CD4-positive, alpha-beta T cell treated with Interleukin-2 at 100 ng/mL for 4 hours (primary cell): ENCODE data around the gene POLR3E.
"Not testable (repeated sequence)": the region's sequence is repeated elsewhere in the genome, so short reads cannot be mapped to it uniquely, and the experiment has no call there.

ENCODE experiments used
- DNase-seq: peaks from one replicate; pipeline ENCODE4 v3.0.0-alpha.2; 2020; ENCODE audit warnings: low spot score

Gene POLR3E

DNA sequence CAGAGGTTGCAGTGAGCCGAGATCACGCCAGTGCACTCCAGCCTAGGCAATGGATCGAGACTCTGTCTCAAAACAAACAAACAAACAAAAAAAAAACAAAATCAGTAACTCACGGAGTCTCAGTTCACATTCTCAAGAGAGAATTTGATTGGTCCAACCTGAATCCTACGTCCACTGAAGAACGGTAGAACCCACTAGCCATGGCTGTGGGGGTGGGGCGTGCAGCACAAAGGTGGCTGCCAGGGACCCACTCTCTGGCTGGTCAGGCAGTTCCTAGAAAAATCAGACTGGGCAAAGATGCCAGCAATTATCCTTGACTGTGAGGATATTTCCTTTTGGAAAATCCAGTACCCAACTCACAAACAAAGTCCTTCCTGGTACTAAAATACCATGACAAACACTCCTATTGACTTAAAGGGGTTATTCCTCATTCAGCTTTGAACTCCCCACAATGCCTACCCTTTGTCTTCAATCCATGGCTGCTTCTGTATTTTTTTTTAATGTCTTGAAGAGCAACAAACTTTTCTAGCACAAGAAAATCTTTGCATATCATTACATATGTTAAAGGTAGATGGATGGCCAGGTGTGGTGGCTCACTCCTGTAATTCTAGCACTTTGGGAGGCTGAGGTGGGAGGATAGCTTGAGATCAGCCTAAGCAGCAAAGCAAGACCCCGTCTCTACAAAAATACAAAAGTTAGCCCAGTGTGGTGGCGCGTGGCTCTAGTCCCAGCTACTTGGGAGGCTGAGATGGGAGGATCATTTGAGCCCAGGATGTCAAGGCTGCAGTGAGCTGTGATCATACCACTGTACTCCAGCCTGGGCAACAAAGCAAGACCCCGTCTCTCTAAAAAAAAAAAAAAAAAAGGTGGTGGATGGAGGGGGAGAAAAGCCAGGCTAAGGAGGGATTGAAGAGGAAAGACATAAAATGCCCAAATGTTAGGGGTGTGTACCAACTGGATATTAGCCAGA is 3.8 kb upstream of the POLR3E start:
- DNase-seq, result no peak

- no peak for DNase-seq
Measured at GRCh38 chr16:22296225-22297113, 740 bp upstream of the POLR3E start.

DNA sequence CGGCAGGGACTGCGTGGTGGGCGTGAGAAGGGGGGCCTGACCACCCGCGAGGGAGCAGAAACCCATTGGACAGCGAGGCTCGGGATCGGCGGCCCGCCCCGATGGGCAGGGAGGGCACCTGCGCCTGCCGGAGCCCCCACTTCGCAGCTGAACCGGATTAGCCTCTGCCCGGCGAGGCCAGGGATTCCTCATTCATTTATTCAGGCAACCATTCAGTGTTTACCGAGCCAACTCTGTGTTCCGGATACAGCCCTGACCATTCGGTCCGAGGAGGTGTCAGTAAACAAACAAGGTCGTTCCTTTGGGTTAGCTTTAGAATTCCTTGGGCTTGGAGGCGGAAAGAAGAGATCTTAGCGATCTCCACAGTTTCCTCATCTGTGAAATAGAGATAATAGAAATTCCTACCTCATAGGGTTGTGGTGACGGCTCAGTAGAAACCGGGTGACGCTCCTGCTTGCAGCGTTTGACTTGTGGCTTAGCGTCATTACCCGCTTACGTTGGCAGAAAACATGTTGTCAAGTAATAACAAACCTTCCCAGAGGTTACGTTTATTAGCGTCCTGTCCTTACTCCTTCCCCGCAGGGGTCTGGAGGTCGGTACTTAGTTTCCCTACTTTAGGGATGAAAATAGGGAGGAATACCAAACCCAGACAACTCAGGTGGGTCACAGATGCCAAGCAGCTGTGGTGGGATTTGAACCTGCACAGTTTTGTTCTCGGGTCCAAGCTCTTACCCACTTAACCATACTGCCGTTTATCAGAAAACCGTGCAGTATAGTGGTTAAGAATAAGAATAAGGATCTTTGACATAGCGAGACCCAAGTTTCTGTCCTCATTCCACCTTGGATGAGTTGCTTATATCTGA is 893 bp downstream of the POLR3E start:
- peak; percentile 88 for DNase-seq

DNA sequence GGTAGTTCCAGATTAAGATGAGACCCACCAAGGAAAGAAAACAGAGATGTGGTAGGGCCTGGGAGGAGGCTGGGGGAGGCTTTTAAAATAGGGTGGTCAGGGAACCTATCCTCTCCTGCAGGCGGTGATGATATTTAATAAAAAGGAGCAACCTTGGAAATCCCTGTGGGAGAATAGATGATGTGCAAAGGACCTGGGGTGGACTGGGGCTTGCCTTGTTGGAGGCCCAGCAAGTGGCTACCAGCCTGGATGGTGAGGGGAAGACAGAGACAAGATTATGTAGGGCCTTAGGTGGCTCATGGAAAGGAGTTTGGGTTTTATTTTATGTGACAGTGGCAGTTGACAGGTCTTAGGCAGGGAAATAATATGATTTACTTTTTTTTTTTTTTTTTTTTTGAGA is 1.8 kb downstream of the POLR3E start:
- no peak for DNase-seq

DNA sequence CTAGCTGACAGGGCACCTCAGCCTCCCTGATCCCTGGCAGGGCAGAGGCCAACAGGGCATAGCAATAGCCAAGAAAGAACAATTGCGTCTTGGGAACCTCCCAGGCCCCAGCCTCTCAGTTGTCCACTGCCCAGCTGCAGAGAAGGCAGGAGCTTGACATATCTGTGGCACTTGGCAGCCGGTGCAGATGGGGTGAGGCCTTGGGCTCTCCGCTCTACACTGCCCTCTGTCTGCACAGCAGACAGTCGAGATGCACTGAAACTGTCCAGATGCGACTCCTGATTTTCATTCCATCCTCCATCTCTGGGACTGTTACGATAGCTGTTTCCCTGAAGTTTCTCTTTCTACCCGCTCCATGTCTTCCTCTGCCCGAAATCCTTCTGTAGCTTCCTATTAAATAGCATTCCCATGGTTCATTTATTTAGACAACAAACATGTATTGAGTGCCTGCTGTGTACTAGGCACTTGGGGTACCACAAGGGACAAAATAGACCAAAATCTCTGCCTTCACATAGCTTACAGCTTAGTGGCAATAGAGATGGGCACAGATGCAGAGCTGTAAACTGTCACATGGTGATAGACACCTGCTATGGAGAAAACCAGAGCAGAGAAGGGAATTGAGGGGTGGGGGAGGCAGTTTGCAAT is 3.3 kb downstream of the POLR3E start:
- peak; percentile 51 for DNase-seq

DNA sequence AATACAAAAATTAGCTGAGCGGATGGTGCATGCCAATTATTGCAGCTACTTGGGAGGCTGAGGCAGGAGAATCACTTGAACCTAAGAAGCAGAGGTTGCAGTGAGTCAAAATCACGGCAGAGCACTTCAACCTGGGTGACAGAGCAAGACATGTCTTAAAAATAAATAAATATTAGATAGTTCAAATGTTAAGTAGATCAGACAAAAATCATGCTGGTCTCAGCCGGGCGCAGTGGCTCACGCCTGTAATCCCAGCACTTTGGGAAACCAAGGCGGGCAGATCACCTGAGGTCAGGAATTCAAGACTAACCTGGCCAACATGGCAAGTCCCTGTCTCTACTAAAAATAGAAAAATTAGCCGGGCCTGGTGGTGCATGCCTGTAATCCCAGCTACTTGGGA is 4.2 kb downstream of the POLR3E start:
- DNase-seq, result not testable (repeated sequence)

GRCh38 chr16:22302776-22303363 is 5.7 kb downstream of the POLR3E start:
- DNase-seq, result no peak

GRCh38 chr16:22304411-22304810 is 7.2 kb downstream of the POLR3E start:
- DNase-seq, result no peak

GRCh38 chr16:22306788-22307187 is 9.6 kb downstream of the POLR3E start:
- no peak for DNase-seq

DNA sequence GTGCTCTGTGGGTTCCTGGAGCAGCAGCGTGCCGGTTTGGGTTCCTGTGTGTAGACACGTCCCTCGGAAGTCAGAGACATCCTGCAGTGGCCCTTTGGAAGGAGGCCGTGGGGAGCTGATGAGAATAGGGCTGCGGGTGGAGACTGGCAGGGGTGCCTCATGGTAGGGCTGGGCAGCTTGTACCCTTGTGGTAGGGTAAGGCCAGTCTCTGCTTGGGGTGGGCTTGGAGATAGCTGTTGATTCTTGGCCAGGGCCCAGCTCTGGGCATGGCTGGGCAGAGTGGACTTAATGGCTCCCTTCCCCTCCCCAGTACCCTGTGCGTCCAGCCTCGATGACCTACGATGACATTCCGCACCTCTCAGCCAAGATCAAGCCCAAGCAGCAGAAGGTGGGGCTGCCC is 10.6 kb downstream of the POLR3E start:
- no peak for DNase-seq

- DNase-seq, result no peak
Measured at GRCh38 chr16:22308824-22309520, 11.8 kb downstream of the POLR3E start.

DNA sequence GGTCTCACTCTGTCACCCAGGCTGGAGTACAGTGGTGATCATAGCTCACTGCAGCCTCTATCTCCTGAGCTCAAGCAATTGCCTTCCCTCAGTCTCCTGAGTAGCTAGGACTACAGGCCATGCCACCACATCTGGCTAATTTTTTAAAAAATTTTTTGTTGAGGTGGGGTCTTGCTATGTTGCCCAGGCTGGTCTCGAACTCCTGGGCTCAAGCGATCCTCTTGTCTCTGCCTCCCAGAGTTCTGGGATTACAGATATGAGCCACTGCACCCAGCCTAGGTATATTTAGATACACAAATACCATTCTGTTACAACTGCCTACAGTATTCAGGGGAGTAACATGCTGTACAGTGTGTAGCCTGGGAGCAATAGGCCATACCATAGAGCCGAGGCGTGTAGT is 14.3 kb downstream of the POLR3E start:
- no peak for DNase-seq

GRCh38 chr16:22312897-22313781 is 15.9 kb downstream of the POLR3E start:
- no peak for DNase-seq

- no peak for DNase-seq
Measured at GRCh38 chr16:22313876-22314470, 16.8 kb downstream of the POLR3E start.

DNA sequence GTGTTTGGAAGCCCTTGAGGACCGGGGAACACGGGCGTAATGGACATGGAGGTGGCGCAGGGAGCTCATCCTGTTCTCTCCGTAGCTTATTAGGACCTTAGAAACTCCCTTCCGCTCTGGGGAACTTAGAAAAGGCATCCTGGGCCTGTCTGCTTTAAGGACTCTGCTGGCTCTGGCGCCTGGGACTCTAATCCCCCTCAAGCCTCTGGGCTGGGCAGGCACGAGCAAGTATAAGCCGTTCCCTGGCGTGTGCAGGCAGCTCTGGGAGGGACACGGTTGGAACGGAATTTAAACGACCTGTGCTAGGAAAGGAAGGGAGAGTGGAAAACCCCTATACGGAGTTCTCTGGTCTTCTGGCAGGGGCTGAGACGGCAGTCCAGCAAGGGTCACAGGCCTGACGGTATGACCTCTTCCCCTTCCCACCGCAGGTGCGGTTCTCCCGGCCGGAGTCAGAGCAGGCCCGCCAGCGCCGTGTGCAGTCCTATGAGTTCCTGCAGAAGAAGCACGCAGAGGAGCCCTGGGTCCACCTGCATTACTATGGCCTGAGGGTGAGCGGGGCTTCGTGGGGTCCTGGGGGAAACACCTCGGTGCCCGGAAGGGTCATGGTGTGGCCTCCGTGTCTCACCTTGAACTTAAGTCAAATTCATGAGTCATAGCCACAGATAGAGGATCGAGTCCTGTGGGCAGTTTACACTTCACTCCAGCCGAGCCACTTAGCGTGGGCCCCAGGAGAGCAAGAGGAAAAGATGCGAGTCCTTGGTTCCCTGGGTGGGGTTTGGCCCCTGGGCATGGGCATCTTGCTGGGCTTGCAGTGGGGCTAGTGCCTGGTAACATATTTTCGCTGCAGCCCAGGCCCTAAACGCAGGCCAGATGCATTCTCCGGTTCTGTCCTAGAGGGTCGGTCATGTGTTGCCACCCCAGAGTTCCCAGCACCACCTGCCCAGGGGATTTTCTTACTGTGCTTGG is 17.7 kb downstream of the POLR3E start:
- no peak for DNase-seq

DNA sequence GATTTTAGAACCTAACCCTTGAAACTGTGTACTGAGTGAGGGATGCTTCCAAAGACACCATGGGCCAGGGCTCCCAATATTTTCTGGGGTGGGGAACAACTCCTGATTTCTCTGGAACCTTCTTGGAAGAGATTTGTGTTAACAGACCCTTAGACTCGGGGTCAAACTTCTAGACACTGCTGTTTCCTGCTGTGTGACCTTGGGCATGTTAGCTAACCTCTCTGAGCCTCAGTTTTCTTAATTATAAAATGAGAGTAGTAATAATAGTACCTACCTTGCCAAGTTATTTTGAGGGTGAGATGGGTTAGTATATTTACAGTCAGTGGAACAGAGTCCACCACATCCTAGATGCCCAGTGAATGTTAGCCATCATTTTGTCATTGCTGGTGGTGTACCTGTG is 18.8 kb downstream of the POLR3E start:
- DNase-seq, result no peak

DNA sequence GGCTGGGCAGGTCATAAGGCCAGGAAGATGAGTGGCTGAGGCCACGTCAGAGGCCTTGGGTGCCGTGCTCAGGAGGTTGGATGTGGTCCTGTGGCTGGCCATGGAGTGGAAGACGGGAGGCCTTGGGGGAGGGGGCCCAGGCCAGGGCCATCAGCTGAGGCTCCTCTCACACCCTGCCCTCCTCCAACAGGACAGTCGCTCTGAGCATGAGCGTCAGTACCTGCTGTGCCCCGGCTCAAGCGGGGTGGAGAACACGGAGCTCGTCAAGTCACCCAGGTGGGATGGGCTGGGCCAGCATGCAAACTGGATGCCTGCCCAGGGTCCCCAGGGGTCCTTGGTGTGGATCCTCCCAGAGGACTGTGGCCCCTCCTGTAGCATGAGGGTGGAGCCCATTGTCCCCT is 19.2 kb downstream of the POLR3E start:
- DNase-seq, result no peak
